Activated CD8-positive, alpha-beta memory T cell treated with anti-CD3 and anti-CD28 coated beads, Interleukin-2, amount 50 U/mL, for 1 hour (primary cell): ENCODE data around the gene SYNM.
"Not testable (repeated sequence)": the region's sequence is repeated elsewhere in the genome, so short reads cannot be mapped to it uniquely, and the experiment has no call there.

Source experiments
- DNase-seq: peaks from one replicate; pipeline ENCODE4 v3.0.0-alpha.2; 2020; ENCODE audit errors: extremely low read depth

SYNM gene

GRCh38 chr15:99108993-99109392 lies 4.1 kb downstream of the SYNM start:
- DNase-seq: no peak

- no peak for DNase-seq
Measured at GRCh38 chr15:99109555-99110021, 4.7 kb downstream of the SYNM start.

GRCh38 chr15:99110093-99110492 lies 5.2 kb downstream of the SYNM start:
- no peak for DNase-seq

- DNase-seq: no peak
Measured at GRCh38 chr15:99110581-99111320, 5.9 kb downstream of the SYNM start.

- not testable (repeated sequence) for DNase-seq
Measured at GRCh38 chr15:99111641-99112040, 6.8 kb downstream of the SYNM start.

GRCh38 chr15:99113547-99114271 lies 8.8 kb downstream of the SYNM start:
- no peak for DNase-seq

GRCh38 chr15:99114511-99115299 lies 9.8 kb downstream of the SYNM start:
- no peak for DNase-seq

- DNase-seq: no peak
Measured at GRCh38 chr15:99115300-99116215, 10.7 kb downstream of the SYNM start.

GRCh38 chr15:99117111-99117510 lies 12.2 kb downstream of the SYNM start:
- DNase-seq: no peak

GRCh38 chr15:99117563-99118257 lies 12.8 kb downstream of the SYNM start:
- DNase-seq: no peak

- DNase-seq: no peak
Measured at GRCh38 chr15:99118258-99118632, 13.4 kb downstream of the SYNM start.

- DNase-seq: no peak
Measured at GRCh38 chr15:99118801-99119546, 14.1 kb downstream of the SYNM start.

- DNase-seq: no peak
Measured at GRCh38 chr15:99120050-99120777, 15.3 kb downstream of the SYNM start.

- DNase-seq: no peak
Measured at GRCh38 chr15:99121207-99121606, 16.3 kb downstream of the SYNM start.

- no peak for DNase-seq
Measured at GRCh38 chr15:99121691-99122410, 17.0 kb downstream of the SYNM start.

- DNase-seq: no peak
Measured at GRCh38 chr15:99122831-99123712, 18.2 kb downstream of the SYNM start.

GRCh38 chr15:99123713-99124451 lies 19.0 kb downstream of the SYNM start:
- DNase-seq: no peak
